Neural cell (in vitro differentiated cells): ENCODE measurements around the gene CLSTN2. TPM values are rescaled to one million over a fixed set of nuclear protein-coding genes. Genes with fewer than 3 reads are reported as not detected.

ENCODE experiments used
- H2AFZ ChIP-seq: fragments of 200-600, 300-800 bp; sonication (generic), shearing (Covaris generic); 2 replicates; pipeline ENCODE4 v1.6.0; 2014; ENCODE audit warnings: low read depth, mild to moderate bottlenecking, antibody characterized with exemption, low read length, moderate library complexity
- H3F3A ChIP-seq: fragments of 200-600 bp; shearing (Covaris generic); 2 replicates; pipeline ENCODE4 v1.6.1; 2016; ENCODE audit warnings: mild to moderate bottlenecking, moderate library complexity, mixed read lengths, antibody characterized with exemption, low read length; ENCODE audit not compliant: insufficient read depth, poor library complexity, severe bottlenecking
- H3K27ac ChIP-seq: fragments of 200-600, 300-800 bp; sonication (generic), shearing (Covaris generic); 2 replicates; pipeline ENCODE4 v1.5.1; 2014; ENCODE audit warnings: mild to moderate bottlenecking, low read length, moderate library complexity
- H3K27me3 ChIP-seq: fragments of 300-800, 200-600 bp; sonication (generic), shearing (Covaris generic); 2 replicates; pipeline ENCODE4 v1.6.0; 2014; ENCODE audit warnings: mild to moderate bottlenecking, low read depth, low read length, moderate library complexity; ENCODE audit not compliant: insufficient read depth
- H3K36me3 ChIP-seq: fragments of 300-800, 200-600 bp; sonication (generic), shearing (Covaris generic); 2 replicates; pipeline ENCODE4 v1.5.1; 2014; ENCODE audit warnings: mild to moderate bottlenecking, antibody characterized with exemption, low read length, moderate library complexity; ENCODE audit not compliant: insufficient read depth
- H3K4me2 ChIP-seq: fragments of 300-800, 200-600 bp; sonication (generic), shearing (Covaris generic); 2 replicates; pipeline ENCODE4 v1.6.0; 2014; ENCODE audit warnings: mild to moderate bottlenecking, low read length
- H3K4me3 ChIP-seq: fragments of 300-800, 200-600 bp; sonication (generic), shearing (Covaris generic); 2 replicates; pipeline ENCODE4 v1.5.1; 2014; ENCODE audit warnings: mild to moderate bottlenecking, low read length, moderate library complexity
- H3K79me2 ChIP-seq: fragments of 200-600 bp; shearing (Covaris generic); replicated peaks from 2 replicates; pipeline ENCODE4 v1.6.0; 2014; ENCODE audit warnings: mild to moderate bottlenecking, low read length, moderate library complexity; ENCODE audit not compliant: insufficient read depth
- H3K9ac ChIP-seq: fragments of 300-800, 200-600 bp; sonication (generic), shearing (Covaris generic); 2 replicates; pipeline ENCODE4 v1.6.1; 2016; ENCODE audit warnings: mild to moderate bottlenecking, low read length, mixed read lengths
- H3K9me2 ChIP-seq: fragments of 200-600 bp; shearing (Covaris generic); 2 replicates; pipeline ENCODE4 v1.6.1; 2016; ENCODE audit warnings: mild to moderate bottlenecking, low read length, mixed read lengths; ENCODE audit not compliant: insufficient read depth
- H3K9me3 ChIP-seq: fragments of 200-600, 300-800 bp; sonication (generic), shearing (Covaris generic); 2 replicates; pipeline ENCODE4 v1.6.1; 2016; ENCODE audit warnings: mild to moderate bottlenecking, mixed run types, low read length, moderate library complexity, mixed read lengths
- H4K20me1 ChIP-seq: fragments of 200-600 bp; shearing (Covaris generic); 2 replicates; pipeline ENCODE4 v1.6.1; 2016; ENCODE audit warnings: mild to moderate bottlenecking, mixed run types; ENCODE audit not compliant: insufficient read depth
- EP300 ChIP-seq: fragments of 450-650 bp; conservative IDR thresholded peaks from 2 replicates; pipeline ENCODE4 v1.6.1; 2014; ENCODE audit warnings: antibody characterized with exemption, mild to moderate bottlenecking, moderate library complexity; ENCODE audit not compliant: poor library complexity, severe bottlenecking
- EZH2 ChIP-seq: fragments of 200-600, 300-800 bp; shearing (Covaris generic), sonication (generic); IDR thresholded peaks from 2 replicates; pipeline ENCODE4 v1.6.1; 2014; ENCODE audit warnings: antibody characterized with exemption, low read length, borderline replicate concordance, mild to moderate bottlenecking; ENCODE audit not compliant: insufficient read depth, poor library complexity, severe bottlenecking
- MXI1 ChIP-seq: fragments of 450-650 bp; conservative IDR thresholded peaks from 2 replicates; pipeline ENCODE4 v1.6.1; 2014; ENCODE audit warnings: antibody characterized with exemption, mild to moderate bottlenecking; ENCODE audit not compliant: poor library complexity, severe bottlenecking
- POLR2AphosphoS5 ChIP-seq: IDR thresholded peaks from 2 replicates; pipeline ENCODE4 v1.6.1; 2012
- RAD21 ChIP-seq: fragments of 450-650 bp; conservative IDR thresholded peaks from 2 replicates; pipeline ENCODE4 v1.6.1; 2014; ENCODE audit warnings: antibody characterized with exemption, mild to moderate bottlenecking, moderate library complexity
- SMC3 ChIP-seq: fragments of 450-650 bp; conservative IDR thresholded peaks from 2 replicates; pipeline ENCODE4 v1.6.1; 2014; ENCODE audit warnings: antibody characterized with exemption, mild to moderate bottlenecking, moderate library complexity; ENCODE audit not compliant: poor library complexity
- TAF1 ChIP-seq: IDR thresholded peaks from 2 replicates; pipeline ENCODE4 v1.6.1; 2012; ENCODE audit warnings: low read depth
- polyA plus RNA-seq: library from polyadenylated mRNA; depleted of rRNA; stranded (reverse); fragments of >200 nt; gene quantifications from 2 replicates; pipeline ENCODE4 v1.2.3, GENCODE V29; 2014
- TF ChIP-seq, protein P1 (sequence below): fragments of 450-650 bp; IDR thresholded peaks from 2 replicates; pipeline ENCODE4 v1.5.1; 2014; ENCODE audit warnings: antibody characterized with exemption, mild to moderate bottlenecking, moderate library complexity; ENCODE audit not compliant: poor library complexity, severe bottlenecking
- TF ChIP-seq, protein P2 (sequence below): IDR thresholded peaks from 2 replicates; pipeline ENCODE4 v1.6.1; 2012; ENCODE audit warnings: borderline replicate concordance

The CLSTN2 gene
- polyA plus RNA-seq, 1 donor from 2014 or later, result 10.7 TPM

DNA sequence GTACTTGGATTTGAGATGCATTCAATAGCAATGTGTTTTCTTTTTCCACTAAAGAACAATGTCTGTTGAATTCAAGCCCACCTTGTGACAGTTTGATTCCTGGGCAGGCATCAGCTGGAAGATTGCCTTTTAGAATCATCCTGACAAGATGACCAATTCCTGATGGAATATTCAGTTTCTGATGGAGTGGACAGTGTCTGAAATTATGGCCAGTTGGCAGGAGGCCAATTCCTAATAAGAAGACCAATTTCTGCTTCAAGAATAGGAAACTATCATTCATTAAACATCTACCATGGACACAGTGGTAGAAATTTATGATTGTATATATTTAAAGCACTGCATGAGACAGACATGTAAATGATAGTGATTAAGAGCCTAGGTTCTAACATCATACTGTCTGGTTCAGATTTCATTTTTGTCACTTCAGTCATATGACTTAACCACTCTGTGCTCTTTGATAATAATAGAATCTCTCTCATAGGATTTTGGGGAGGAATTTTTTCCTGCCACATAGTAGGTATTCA lies 133.6 kb downstream of the CLSTN2 start:
- TF ChIP-seq, protein P1, sequence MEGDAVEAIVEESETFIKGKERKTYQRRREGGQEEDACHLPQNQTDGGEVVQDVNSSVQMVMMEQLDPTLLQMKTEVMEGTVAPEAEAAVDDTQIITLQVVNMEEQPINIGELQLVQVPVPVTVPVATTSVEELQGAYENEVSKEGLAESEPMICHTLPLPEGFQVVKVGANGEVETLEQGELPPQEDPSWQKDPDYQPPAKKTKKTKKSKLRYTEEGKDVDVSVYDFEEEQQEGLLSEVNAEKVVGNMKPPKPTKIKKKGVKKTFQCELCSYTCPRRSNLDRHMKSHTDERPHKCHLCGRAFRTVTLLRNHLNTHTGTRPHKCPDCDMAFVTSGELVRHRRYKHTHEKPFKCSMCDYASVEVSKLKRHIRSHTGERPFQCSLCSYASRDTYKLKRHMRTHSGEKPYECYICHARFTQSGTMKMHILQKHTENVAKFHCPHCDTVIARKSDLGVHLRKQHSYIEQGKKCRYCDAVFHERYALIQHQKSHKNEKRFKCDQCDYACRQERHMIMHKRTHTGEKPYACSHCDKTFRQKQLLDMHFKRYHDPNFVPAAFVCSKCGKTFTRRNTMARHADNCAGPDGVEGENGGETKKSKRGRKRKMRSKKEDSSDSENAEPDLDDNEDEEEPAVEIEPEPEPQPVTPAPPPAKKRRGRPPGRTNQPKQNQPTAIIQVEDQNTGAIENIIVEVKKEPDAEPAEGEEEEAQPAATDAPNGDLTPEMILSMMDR, result no peak
- TF ChIP-seq EZH2 (no peak), SMC3 (no peak), POLR2AphosphoS5 (no peak), TAF1 (no peak), MXI1 (no peak), EP300 (no peak), RAD21 (no peak)
- TF ChIP-seq, protein P2, sequence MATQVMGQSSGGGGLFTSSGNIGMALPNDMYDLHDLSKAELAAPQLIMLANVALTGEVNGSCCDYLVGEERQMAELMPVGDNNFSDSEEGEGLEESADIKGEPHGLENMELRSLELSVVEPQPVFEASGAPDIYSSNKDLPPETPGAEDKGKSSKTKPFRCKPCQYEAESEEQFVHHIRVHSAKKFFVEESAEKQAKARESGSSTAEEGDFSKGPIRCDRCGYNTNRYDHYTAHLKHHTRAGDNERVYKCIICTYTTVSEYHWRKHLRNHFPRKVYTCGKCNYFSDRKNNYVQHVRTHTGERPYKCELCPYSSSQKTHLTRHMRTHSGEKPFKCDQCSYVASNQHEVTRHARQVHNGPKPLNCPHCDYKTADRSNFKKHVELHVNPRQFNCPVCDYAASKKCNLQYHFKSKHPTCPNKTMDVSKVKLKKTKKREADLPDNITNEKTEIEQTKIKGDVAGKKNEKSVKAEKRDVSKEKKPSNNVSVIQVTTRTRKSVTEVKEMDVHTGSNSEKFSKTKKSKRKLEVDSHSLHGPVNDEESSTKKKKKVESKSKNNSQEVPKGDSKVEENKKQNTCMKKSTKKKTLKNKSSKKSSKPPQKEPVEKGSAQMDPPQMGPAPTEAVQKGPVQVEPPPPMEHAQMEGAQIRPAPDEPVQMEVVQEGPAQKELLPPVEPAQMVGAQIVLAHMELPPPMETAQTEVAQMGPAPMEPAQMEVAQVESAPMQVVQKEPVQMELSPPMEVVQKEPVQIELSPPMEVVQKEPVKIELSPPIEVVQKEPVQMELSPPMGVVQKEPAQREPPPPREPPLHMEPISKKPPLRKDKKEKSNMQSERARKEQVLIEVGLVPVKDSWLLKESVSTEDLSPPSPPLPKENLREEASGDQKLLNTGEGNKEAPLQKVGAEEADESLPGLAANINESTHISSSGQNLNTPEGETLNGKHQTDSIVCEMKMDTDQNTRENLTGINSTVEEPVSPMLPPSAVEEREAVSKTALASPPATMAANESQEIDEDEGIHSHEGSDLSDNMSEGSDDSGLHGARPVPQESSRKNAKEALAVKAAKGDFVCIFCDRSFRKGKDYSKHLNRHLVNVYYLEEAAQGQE, result no peak
- no peaks in the 10 kb centered on the region for H3K79me2 ChIP-seq
- no peaks in the 10 kb centered on the region for H3K27me3 ChIP-seq
- no peak overlapping the region for H3K4me3 ChIP-seq
- H3K4me2 ChIP-seq, result no peak overlapping the region
- H3K27ac ChIP-seq, result no peak overlapping the region
- H3K36me3 ChIP-seq, result no peaks in the 10 kb centered on the region
- no peaks in the 10 kb centered on the region for H3K9me2 ChIP-seq
- H3K9me3 ChIP-seq, result no peaks in the 10 kb centered on the region
- H3K9ac ChIP-seq, result no peak overlapping the region
- H3F3A ChIP-seq, result no peaks in the 10 kb centered on the region
- no peak overlapping the region for H2AFZ ChIP-seq
- no peaks in the 10 kb centered on the region for H4K20me1 ChIP-seq

DNA sequence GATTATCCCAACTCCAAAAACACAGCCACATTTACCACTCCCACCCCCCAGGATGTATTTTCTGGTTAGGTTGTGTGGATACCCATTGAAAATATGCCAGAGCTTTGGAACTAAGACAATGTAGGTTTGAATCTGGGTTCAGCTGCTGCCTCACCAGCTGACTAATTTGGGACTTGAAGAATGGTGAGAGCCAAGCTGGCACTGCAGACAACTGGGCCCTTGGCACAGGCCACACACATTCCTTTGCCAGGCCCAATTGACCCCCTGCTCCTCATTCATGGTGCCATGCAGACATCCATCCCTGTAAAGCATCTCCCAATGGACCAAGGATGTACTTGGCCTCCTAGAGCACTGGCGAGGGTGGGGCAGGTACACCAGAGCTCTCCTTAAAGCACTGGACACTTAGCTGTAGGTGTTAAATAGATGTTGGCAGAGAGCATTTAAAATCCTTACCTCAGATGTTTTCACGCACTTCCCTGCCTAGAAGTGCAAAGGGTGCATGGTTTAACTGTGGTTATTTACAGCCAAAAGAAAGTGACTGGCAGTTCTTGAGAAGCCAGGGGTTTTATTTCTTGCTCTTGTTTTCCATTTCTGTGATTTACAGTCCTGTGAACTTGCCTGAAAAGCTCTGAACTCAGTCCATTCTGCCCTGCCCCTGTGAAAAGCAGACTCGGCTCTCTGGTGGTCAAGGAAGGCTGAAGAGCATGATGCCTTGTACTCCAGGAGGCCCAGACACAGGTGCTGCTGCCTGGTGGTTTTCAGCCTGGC lies 138.5 kb downstream of the CLSTN2 start:
- Histone ChIP-seq H3K27ac (no peak overlapping the region), H3K79me2 (no peaks in the 10 kb centered on the region), H3K4me2 (no peak overlapping the region), H3K9me2 (no peaks in the 10 kb centered on the region), H3K9ac (no peak overlapping the region), H3K27me3 (no peaks in the 10 kb centered on the region), H4K20me1 (no peaks in the 10 kb centered on the region), H3K4me3 (no peak overlapping the region), H2AFZ (no peak overlapping the region), H3F3A (no peaks in the 10 kb centered on the region), H3K9me3 (no peaks in the 10 kb centered on the region), H3K36me3 (no peaks in the 10 kb centered on the region)
- TF ChIP-seq POLR2AphosphoS5 (no peak), RAD21 (no peak), EZH2 (no peak), EP300 (no peak), SMC3 (no peak), TAF1 (no peak), MXI1 (no peak)
- TF ChIP-seq, protein P1, result no peak
- TF ChIP-seq, protein P2, result no peak
